IPS-11a (cell line): ENCODE data around the gene BTG2.
A peak's percentile ranks its signal among the peaks of the same experiment; 100 is the strongest.
"Not testable (repeated sequence)": the region's sequence is repeated elsewhere in the genome, so short reads cannot be mapped to it uniquely, and the experiment has no call there.

Experiments used
- H3K4me3 ChIP-seq: one replicate; pipeline ENCODE4 v1.5.1; 2013; ENCODE audit warnings: low read depth, low read length, control low read depth

The BTG2 gene

GRCh38 chr1:203291201-203292096 lies 13.9 kb upstream of the BTG2 start:
- no peak overlapping the region for H3K4me3 ChIP-seq

DNA sequence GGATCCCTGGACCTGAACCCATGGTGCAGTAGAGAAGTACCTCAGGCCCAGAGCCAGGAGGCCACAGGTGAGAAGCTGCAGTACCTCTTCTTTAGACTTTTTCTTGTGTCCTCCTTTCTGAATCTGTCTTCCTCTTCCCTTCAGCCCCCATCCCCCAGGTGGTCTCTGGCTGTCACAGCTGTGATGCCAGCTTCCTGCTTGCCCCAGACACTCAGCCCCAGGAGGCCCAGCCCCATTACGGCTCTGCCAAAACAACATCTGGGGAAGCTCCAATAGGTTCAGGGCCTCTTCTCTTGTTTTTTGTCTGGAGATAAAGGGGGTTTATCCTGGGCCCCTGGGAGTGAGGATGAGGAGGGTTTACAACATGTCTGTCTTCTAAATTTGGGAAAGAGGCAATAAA lies 9.5 kb upstream of the BTG2 start:
- H3K4me3 ChIP-seq = no peak overlapping the region

DNA sequence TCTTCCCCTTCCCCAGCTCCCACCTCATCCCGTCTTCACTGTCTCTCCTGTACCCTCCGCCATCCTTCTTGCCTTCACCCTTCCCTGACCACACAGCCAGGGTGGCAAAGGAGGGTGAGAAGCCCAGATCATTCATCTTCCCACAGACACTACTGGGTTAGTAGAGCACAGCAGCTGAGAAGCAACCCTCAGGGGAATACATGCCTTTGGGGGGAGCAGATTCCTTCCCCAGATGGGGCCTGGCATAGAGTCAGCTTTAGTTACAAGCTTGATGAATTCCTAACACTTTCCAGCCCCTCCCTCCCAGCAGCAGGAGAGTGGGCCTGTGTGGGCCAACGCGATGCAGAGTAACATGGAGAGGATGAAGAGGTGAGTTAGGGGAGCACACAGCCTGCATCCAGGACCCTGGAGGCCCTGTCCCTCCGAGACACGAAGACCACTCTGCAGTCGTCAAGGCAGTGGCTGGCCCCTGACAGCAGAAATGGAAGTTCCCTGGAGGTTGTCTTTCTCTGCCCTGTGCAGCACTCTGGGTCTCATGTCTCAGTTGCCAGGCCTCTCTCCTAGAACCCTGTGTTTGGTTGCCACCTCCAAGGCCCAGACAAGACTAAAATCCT lies 8.8 kb upstream of the BTG2 start:
- H3K4me3 ChIP-seq = no peak overlapping the region

DNA sequence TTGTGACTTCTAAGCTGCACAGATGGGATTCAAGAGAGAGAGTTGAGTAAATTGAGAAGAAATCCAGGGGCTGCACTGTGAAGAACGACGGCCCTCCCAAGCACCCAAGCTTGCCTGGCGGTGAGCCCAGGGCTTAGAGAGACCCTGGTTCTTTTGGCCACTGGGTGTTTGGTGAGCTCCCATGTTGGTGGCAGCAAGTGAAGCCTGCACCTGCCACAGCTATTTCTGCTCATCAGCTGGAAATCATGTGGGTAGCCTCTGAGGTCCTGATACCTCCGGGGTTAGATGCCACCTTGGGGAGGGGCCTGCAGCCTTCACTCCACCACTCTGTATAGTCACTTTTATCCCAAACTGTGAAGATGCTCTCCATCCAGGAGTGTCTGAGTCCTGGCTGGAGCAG lies 6.2 kb upstream of the BTG2 start:
- no peak overlapping the region for H3K4me3 ChIP-seq

GRCh38 chr1:203299719-203300429 lies 5.4 kb upstream of the BTG2 start:
- H3K4me3 ChIP-seq = not testable (repeated sequence)

DNA sequence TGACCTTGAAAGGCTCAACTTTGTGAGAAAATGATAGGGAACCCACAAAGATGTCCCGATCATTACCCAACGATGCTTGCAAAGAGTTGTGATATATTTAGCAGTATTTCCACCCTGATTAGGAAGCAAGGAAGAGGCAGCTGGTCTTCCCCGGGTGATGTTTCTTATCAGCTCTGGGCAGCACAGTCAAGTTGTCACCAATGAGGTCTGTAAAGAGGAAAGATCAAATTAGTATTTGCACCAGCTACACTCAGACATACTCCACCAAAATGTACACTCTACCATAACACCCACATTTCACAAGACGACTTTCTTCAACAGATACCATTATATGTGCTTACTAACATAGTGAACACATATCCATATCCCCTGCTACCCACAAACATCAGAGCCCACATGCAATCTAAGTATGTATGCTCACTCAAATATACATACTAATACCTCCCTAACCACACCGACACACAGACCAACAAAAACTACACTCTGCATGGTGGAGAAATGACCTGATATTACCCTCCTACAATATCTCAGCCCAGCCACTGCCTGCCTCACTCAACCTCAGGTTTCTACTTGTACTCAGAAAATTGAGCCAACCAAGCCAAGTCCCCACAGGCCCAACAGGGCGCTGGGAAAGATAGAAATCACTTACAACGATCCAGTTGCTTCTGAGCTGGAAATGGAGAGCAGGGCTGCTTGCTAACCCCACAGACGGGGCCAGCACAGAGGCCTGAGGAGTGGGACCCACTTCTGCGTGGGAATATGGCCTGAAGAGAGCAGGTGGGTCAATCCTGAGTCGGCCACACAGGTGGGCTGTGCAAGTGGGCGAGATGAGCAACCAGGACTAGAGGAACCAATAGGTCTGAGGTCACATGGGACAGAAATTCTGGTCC lies 4.6 kb upstream of the BTG2 start:
- no peak overlapping the region for H3K4me3 ChIP-seq

DNA sequence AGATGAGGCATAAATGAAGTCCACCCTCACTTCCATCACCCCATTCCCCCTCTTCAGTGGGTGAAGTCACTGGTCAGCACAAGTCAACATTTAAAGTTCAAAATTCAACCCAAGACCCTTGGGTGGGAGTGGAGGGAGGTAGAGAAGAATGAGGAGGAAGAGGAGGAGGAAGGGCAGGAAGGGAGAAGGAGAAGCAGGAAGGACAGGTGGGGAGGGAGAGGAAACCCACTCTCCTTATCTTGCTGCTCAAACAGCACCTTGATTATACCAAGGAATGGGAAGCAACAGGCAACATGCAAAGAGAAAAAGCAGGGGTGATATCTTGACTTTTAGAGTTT lies 4.0 kb upstream of the BTG2 start:
- H3K4me3 ChIP-seq = no peak overlapping the region

- no peak overlapping the region for H3K4me3 ChIP-seq
These were observed 2.9 kb upstream of the BTG2 start for GRCh38 chr1:203302456-203302855.

DNA sequence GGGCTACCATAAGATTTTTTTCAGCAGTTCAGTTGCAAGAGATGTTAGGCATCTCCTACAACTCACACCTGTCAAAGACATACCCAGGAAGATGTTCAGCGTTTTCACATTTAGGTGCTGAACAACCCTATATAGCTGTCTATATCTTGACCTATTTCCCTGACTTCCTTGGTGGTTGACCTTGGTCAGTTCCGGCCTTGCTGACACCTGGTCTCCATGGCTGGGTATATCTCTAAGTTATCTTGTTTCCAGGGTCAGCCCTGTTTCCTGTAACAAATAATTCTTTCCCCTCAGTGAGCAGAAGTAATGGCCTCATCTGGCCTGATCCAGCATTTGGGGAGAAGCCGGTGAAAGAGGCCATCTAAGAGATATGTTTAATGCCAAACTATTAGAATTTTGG lies 2.4 kb upstream of the BTG2 start:
- no peak overlapping the region for H3K4me3 ChIP-seq

- peak overlapping the region; percentile 17 for H3K4me3 ChIP-seq
These were observed 864 bp upstream of the BTG2 start for GRCh38 chr1:203304391-203304918.

GRCh38 chr1:203305809-203306088 lies 430 bp downstream of the BTG2 start:
- H3K4me3 ChIP-seq = peak overlapping the region; percentile 64

GRCh38 chr1:203306089-203306964 lies 1.0 kb downstream of the BTG2 start:
- peak overlapping the region; percentile 64 for H3K4me3 ChIP-seq

GRCh38 chr1:203306965-203307541 lies 1.7 kb downstream of the BTG2 start:
- H3K4me3 ChIP-seq = peak overlapping the region; percentile 64

- H3K4me3 ChIP-seq = no peak overlapping the region
These were observed 2.4 kb downstream of the BTG2 start for GRCh38 chr1:203307641-203308126.

GRCh38 chr1:203308328-203308922 lies 3.1 kb downstream of the BTG2 start:
- no peak overlapping the region for H3K4me3 ChIP-seq

GRCh38 chr1:203308923-203309331 lies 3.6 kb downstream of the BTG2 start:
- H3K4me3 ChIP-seq = no peak overlapping the region

DNA sequence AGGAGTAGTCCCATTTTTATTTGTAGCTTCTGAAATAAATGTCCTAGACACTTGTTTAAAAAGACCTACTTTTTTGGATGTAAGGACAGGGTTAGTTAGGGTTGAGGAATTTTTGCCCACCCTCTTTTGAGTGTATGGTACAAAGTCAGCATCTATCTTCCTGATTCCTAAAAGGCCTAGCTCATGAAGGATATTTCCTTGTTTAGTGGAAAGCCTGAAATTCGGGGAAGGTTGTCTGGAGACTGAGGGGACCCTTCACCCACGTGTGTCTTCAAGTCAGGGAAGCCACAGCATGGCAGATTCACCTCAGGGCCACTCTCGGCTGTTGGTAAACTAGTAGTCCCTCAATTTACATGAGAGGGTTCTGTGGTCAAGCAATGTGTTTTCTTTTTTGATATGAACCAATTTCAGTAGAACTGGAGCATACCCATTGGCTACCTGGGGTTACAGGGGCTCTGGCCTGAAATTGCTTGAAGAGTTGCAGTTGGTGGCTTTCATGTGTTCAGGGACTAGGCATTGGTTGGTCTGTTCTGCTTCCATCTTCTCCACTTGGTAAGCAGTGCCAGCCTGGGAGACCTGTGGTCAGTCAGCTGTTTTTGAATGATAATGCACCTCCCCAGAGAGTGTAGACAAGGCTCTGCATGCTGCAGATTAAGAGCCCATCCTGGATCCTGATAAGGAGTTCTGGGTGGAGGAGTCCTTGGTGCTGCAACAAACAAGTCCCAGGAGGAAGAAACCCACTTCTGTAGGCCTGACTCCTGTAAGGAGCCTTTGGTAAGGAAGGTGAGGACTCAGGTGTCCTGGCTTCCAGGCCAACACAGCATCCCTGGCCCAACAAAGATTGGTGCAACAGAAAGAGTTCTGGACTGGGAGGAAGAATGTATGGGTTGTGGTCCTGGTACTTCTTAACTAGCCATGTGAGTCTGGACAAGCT lies 6.3 kb downstream of the BTG2 start:
- no peak overlapping the region for H3K4me3 ChIP-seq
